Caco-2 (cell line): ENCODE results near the gene NEXN. TPM values are rescaled to one million over a fixed set of nuclear protein-coding genes. Genes with fewer than 3 reads are reported as not detected.

Source experiments
- BruUV-seq: library from RNA; stranded (reverse); fragments of 400-500 nt; replicated peaks from 2 replicates; lab custom pipeline; 2021; lab: Mats Ljungman, UMichigan
- CTCF ChIA-PET: fragments of 300-600 bp; sonication (Branson Sonifier 250); formaldehyde crosslinking; loops from one replicate; lab custom pipeline; 2022; ENCODE audit warnings: antibody characterized with exemption; lab: Charles Lee
- POLR2A ChIA-PET: fragments of 300-600 bp; sonication (Branson Sonifier 250); formaldehyde crosslinking; loops from one replicate; lab custom pipeline; 2022; ENCODE audit warnings: antibody characterized with exemption; lab: Charles Lee
- DNase-seq, 2 experiments: peaks; one replicate each; pipeline versions ENCODE4 v3.0.0 to v3.0.0-alpha.2; 2020 to 2022
- H3K27me3 ChIP-seq: replicated peaks from 2 replicates; pipeline ENCODE4 v1.6.0; 2011; ENCODE audit warnings: low read length; ENCODE audit not compliant: control insufficient read depth, insufficient read depth
- H3K36me3 ChIP-seq: 2 replicates; pipeline ENCODE4 v1.5.1; 2011; ENCODE audit warnings: low read length; ENCODE audit not compliant: control insufficient read depth, insufficient read depth
- H3K4me1 ChIP-seq: fragments of 250-450 bp; sonication (Bioruptor Pico); 2 replicates; pipeline ENCODE4 v1.5.1; 2020; ENCODE audit warnings: mild to moderate bottlenecking
- H3K4me3 ChIP-seq: 2 replicates; pipeline ENCODE4 v1.5.1; 2011; ENCODE audit warnings: low read depth, mild to moderate bottlenecking, control low read depth, low read length
- H3K9me3 ChIP-seq: fragments of 250-450 bp; sonication (Bioruptor Pico); 2 replicates; pipeline ENCODE4 v1.5.1; 2020; ENCODE audit warnings: mild to moderate bottlenecking, moderate library complexity
- H3K27ac Mint-ChIP-seq: one replicate; pipeline ENCODE4 v1.8.0; 2022; ENCODE audit warnings: mixed read lengths; ENCODE audit not compliant: unreplicated experiment
- H3K27me3 Mint-ChIP-seq: one replicate; pipeline ENCODE4 v1.8.0; 2022; ENCODE audit warnings: mixed read lengths; ENCODE audit not compliant: insufficient read depth, unreplicated experiment
- H3K36me3 Mint-ChIP-seq: one replicate; pipeline ENCODE4 v1.8.0; 2022; ENCODE audit warnings: mild to moderate bottlenecking, mixed read lengths; ENCODE audit not compliant: insufficient read depth, unreplicated experiment
- H3K4me1 Mint-ChIP-seq: one replicate; pipeline ENCODE4 v1.8.0; 2022; ENCODE audit warnings: low read depth, mixed read lengths; ENCODE audit not compliant: unreplicated experiment
- H3K4me3 Mint-ChIP-seq: one replicate; pipeline ENCODE4 v1.8.0; 2022; ENCODE audit warnings: mild to moderate bottlenecking, moderate library complexity, mixed read lengths; ENCODE audit not compliant: unreplicated experiment
- H3K9me3 Mint-ChIP-seq: one replicate; pipeline ENCODE4 v1.8.0; 2022; ENCODE audit warnings: mixed read lengths; ENCODE audit not compliant: unreplicated experiment
- intact Hi-C: fragments of 100-400 bp; cut with micrococcal nuclease; formaldehyde crosslinking; loops from one replicate; pipeline ENCODE4 v1.10.0; 2022; ENCODE audit not compliant: unreplicated experiment
- total RNA-seq: library from RNA; stranded (reverse); gene quantifications from 2 replicates; pipeline ENCODE4 v1.2.3, GENCODE V29; 2022
- TF ChIP-seq, protein P1 (sequence below), 2 experiments: fragments of 200-600 bp in 1 of 2; IDR thresholded peaks; 1 replicate in 1 of 2; 2 replicates in 1 of 2; pipeline versions ENCODE4 v1.5.1 to v1.8.0; 2011 to 2022; ENCODE audit warnings: antibody characterized with exemption in 1 of 2, control low read depth in 1 of 2, inconsistent platforms in 1 of 2, low read depth in 1 of 2, low read length in 1 of 2, mild to moderate bottlenecking in 1 of 2, moderate library complexity in 1 of 2; ENCODE audit not compliant: insufficient read depth in 1 of 2, severe bottlenecking in 1 of 2, unreplicated experiment in 1 of 2

NEXN gene
- total RNA-seq, 1 experiment from 2014 or later = 1.1 TPM

DNA sequence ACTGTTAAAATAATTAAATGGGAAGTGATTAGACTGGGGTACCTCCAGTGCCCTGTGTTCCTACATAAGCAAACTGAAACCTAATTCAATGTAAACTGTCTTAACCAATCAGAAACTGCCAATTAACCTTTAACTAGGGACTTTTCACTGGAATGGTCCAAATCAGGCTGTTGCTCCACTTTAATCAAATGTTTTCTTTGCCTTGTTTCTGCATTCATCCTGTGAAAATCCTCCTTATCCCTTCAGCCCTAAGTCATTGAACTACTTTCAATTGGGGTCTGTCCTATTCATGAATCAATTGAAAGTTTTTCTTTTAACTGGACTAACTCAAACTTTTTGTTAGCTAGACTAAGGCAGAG is 95.6 kb downstream of the NEXN start:
- no peak for DNase-seq
- H3K27ac Mint-ChIP-seq = peak overlapping the region; percentile 83
- no peaks in the 10 kb centered on the region for H3K9me3 ChIP-seq
- H3K36me3 Mint-ChIP-seq = peaks cover 5% of the 10 kb centered on the region
- ChIA-PET POLR2A (no interaction called here), CTCF (no interaction called here)
- intact Hi-C loops = no loop called here
- BruUV-seq = no TSS peak
- TF ChIP-seq, protein P1, sequence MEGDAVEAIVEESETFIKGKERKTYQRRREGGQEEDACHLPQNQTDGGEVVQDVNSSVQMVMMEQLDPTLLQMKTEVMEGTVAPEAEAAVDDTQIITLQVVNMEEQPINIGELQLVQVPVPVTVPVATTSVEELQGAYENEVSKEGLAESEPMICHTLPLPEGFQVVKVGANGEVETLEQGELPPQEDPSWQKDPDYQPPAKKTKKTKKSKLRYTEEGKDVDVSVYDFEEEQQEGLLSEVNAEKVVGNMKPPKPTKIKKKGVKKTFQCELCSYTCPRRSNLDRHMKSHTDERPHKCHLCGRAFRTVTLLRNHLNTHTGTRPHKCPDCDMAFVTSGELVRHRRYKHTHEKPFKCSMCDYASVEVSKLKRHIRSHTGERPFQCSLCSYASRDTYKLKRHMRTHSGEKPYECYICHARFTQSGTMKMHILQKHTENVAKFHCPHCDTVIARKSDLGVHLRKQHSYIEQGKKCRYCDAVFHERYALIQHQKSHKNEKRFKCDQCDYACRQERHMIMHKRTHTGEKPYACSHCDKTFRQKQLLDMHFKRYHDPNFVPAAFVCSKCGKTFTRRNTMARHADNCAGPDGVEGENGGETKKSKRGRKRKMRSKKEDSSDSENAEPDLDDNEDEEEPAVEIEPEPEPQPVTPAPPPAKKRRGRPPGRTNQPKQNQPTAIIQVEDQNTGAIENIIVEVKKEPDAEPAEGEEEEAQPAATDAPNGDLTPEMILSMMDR (IDR thresholded peaks at IDR 0.05; ENCODE audit: insufficient read depth in 1 of 2, low read depth in 1 of 2, low read length in 1 of 2, severe bottlenecking in 1 of 2, unreplicated experiment in 1 of 2) = no peak
- H3K27me3 Mint-ChIP-seq = no peaks in the 10 kb centered on the region
- peak overlapping the region; percentile 64 for H3K4me3 Mint-ChIP-seq
- H3K4me1 ChIP-seq = peaks cover 16% of the 10 kb centered on the region
- H3K4me3 ChIP-seq = no peak overlapping the region; the same call in 1 of the 2 replicates
- H3K27me3 ChIP-seq = no peaks in the 10 kb centered on the region
- no peaks in the 10 kb centered on the region for H3K9me3 Mint-ChIP-seq
- no peaks in the 10 kb centered on the region for H3K36me3 ChIP-seq
- H3K4me1 Mint-ChIP-seq = peaks cover 7% of the 10 kb centered on the region

DNA sequence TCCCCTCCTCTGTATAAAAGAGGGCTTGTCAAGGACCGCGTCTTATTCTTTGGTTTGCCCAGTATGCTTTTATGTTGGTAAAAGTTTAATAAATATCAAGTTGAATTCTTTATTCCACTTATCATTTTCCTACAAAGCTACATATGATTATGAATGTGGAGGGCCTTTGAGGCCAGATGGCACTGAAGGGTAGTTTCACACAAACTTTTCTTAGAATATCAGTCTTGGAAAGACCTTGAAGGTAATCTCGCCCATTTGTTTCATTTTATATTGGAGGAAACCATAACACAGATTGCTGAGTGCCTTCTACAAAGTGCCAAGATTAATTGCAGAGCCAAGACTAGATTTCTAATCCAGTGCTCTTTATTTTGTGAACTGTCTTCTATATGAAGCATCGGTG is 96.2 kb downstream of the NEXN start:
- H3K9me3 Mint-ChIP-seq = no peaks in the 10 kb centered on the region
- intact Hi-C loops = no loop called here
- H3K36me3 Mint-ChIP-seq = peaks cover 5% of the 10 kb centered on the region
- H3K4me3 Mint-ChIP-seq = no peak overlapping the region
- POLR2A ChIA-PET = no interaction called here
- no TSS peak for BruUV-seq
- Histone ChIP-seq H3K27me3 (no peaks in the 10 kb centered on the region), H3K4me1 (peaks cover 16% of the 10 kb centered on the region), H3K36me3 (no peaks in the 10 kb centered on the region), H3K4me3 (no peak overlapping the region), H3K9me3 (no peaks in the 10 kb centered on the region)
- no peak overlapping the region for H3K27ac Mint-ChIP-seq
- DNase-seq = no peak
- H3K4me1 Mint-ChIP-seq = peaks cover 7% of the 10 kb centered on the region
- CTCF ChIA-PET = no interaction called here
- TF ChIP-seq, protein P1 (IDR thresholded peaks at IDR 0.05; ENCODE audit: insufficient read depth in 1 of 2, low read depth in 1 of 2, low read length in 1 of 2, severe bottlenecking in 1 of 2, unreplicated experiment in 1 of 2) = no peak
- no peaks in the 10 kb centered on the region for H3K27me3 Mint-ChIP-seq

DNA sequence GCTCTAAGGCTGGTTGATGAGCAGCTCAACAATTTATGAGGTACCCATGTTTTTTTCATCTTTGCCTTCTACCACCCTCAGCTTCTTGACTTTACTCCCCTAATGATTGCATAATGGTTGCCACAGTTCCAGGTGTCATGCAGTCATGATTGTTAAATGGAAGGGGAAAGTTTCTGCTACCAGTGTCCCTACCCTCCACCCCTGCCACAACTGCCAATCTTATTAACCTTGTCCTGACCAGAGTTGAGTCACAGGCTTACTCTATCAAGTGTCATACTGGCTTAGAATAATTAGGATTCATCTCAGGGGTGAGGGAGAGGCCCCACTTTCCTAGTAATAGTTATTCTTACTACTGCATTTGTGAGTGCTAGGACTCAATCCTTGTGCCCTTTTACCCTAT is 98.4 kb downstream of the NEXN start:
- no TSS peak for BruUV-seq
- POLR2A ChIA-PET = interaction anchor here (0.6 kb wide), 1 partner anchor 18 kb away, joined by 4 read pairs; the partner anchor contains the start of gene DNAJB4

More for the DNA sequence above, 98.4 kb downstream of the NEXN start:
- no peaks in the 10 kb centered on the region for H3K36me3 ChIP-seq
- H3K27ac Mint-ChIP-seq = no peak overlapping the region
- no peak for DNase-seq
- H3K4me1 ChIP-seq = peaks cover 16% of the 10 kb centered on the region
- peaks cover 5% of the 10 kb centered on the region for H3K36me3 Mint-ChIP-seq
- CTCF ChIA-PET = no interaction called here
- TF ChIP-seq, protein P1 (IDR thresholded peaks at IDR 0.05; ENCODE audit: insufficient read depth in 1 of 2, low read depth in 1 of 2, low read length in 1 of 2, severe bottlenecking in 1 of 2, unreplicated experiment in 1 of 2) = no peak
- peaks cover 7% of the 10 kb centered on the region for H3K4me1 Mint-ChIP-seq
- intact Hi-C loops = no loop called here
- no peak overlapping the region for H3K4me3 Mint-ChIP-seq
- no peaks in the 10 kb centered on the region for H3K9me3 ChIP-seq
- no peaks in the 10 kb centered on the region for H3K27me3 ChIP-seq
- H3K4me3 ChIP-seq = no peak overlapping the region
- no peaks in the 10 kb centered on the region for H3K27me3 Mint-ChIP-seq
- no peaks in the 10 kb centered on the region for H3K9me3 Mint-ChIP-seq
